A673 (cell line): ENCODE data around the gene MBNL2.

ENCODE experiments used
- EZH2 ChIP-seq: fragments of 200-600 bp; sonication (generic); IDR thresholded peaks from 2 replicates; pipeline ENCODE4 v1.6.1; 2017; ENCODE audit warnings: borderline replicate concordance, low read depth, mild to moderate bottlenecking, mixed read lengths, antibody characterized with exemption, low read length; ENCODE audit not compliant: poor library complexity, severe bottlenecking
- TF ChIP-seq, protein P1 (sequence below): fragments of 300-800, 200-600 bp; sonication (generic); conservative IDR thresholded peaks from 2 replicates; pipeline ENCODE4 v1.5.1; 2017; ENCODE audit warnings: low read depth, mild to moderate bottlenecking, antibody characterized with exemption, low read length, moderate library complexity, mixed read lengths

DNA sequence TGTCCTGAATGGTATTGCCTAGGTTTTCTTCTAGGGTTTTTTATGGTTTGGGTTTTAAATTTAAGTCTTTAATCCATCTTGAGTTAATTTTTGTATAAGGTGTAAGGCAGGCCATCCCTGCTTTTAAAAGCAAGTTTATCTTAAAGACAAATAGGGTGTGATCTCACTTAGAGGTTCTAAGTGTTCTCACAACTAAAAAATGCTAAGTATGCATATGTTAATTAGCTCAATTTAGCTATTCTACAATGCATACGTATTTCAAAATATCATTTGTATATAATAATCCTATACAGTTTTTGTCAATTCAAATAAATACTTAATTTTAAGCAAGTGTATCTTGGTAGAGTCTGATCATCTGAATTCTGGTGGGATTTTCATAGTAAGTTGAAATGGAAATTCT is 50.4 kb downstream of the MBNL2 start:
- TF ChIP-seq, protein P1, sequence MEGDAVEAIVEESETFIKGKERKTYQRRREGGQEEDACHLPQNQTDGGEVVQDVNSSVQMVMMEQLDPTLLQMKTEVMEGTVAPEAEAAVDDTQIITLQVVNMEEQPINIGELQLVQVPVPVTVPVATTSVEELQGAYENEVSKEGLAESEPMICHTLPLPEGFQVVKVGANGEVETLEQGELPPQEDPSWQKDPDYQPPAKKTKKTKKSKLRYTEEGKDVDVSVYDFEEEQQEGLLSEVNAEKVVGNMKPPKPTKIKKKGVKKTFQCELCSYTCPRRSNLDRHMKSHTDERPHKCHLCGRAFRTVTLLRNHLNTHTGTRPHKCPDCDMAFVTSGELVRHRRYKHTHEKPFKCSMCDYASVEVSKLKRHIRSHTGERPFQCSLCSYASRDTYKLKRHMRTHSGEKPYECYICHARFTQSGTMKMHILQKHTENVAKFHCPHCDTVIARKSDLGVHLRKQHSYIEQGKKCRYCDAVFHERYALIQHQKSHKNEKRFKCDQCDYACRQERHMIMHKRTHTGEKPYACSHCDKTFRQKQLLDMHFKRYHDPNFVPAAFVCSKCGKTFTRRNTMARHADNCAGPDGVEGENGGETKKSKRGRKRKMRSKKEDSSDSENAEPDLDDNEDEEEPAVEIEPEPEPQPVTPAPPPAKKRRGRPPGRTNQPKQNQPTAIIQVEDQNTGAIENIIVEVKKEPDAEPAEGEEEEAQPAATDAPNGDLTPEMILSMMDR: no peak
- no peak for TF ChIP-seq EZH2
